Stomach (tissue), 9 donors: ENCODE results near the gene USP3. TPM values are rescaled to one million over a fixed set of nuclear protein-coding genes. Genes with fewer than 3 reads are reported as not detected.

ENCODE experiments used
- DNase-seq, 2 donors: peaks; one replicate each; pipeline versions ENCODE4 v3.0.0 to v3.0.0-alpha.2; 2013 to 2019
- H3K27ac ChIP-seq, 5 donors: fragments of 200-600 bp in 4 of 5; sonication (generic) in 4 of 5; one replicate each; pipeline ENCODE4 v1.5.1; 2013 to 2019; ENCODE audit warnings: mild to moderate bottlenecking in 1 of 5, moderate library complexity in 1 of 5
- H3K27me3 ChIP-seq, 3 donors: fragments of 200-600 bp; sonication (generic); one replicate each; pipeline ENCODE4 v1.5.1; 2017 to 2019; ENCODE audit warnings: mixed run types in 1 of 3
- H3K36me3 ChIP-seq, 4 donors: fragments of 200-600 bp; sonication (generic); 1 replicate in 3 of 4; 2 replicates in 1 of 4; pipeline ENCODE4 v1.5.1; 2016 to 2019
- H3K4me1 ChIP-seq, 4 donors: fragments of 200-600 bp; sonication (generic); one replicate each; pipeline ENCODE4 v1.5.1; 2016 to 2019
- H3K4me3 ChIP-seq, 4 donors: fragments of 200-600 bp; sonication (generic) in 3 of 4; one replicate each; pipeline ENCODE4 v1.5.1; 2016 to 2019; ENCODE audit warnings: mild to moderate bottlenecking in 1 of 4
- H3K9me3 ChIP-seq, 4 donors: fragments of 200-600 bp; sonication (generic); one replicate each; pipeline ENCODE4 v1.5.1; 2016 to 2019
- EP300 ChIP-seq: sonication (generic); formaldehyde crosslinking; IDR thresholded peaks from one replicate; pipeline ENCODE4 v1.6.1; 2017; ENCODE audit warnings: antibody characterized with exemption
- POLR2A ChIP-seq, 4 donors: fragments of 450-650 bp; IDR thresholded peaks; one replicate each; pipeline ENCODE4 v1.6.1; 2016; ENCODE audit warnings: antibody characterized with exemption in 4 of 4, control low read depth in 2 of 4, mild to moderate bottlenecking in 1 of 4, moderate library complexity in 1 of 4
- POLR2AphosphoS5 ChIP-seq, 3 donors: sonication (generic); formaldehyde crosslinking; IDR thresholded peaks; one replicate each; pipeline ENCODE4 v1.6.1; 2016; ENCODE audit warnings: antibody characterized with exemption in 3 of 3
- WGBS, 5 donors: extraction: QIAGEN DNeasy Blood & Tissue Kit in 3 of 5; methylation state at CpG; one replicate each; pipeline versions ENCODE4 v1.1.5 to v1.1.7; 2013 to 2018; 5-methylcytosine and 5-hydroxymethylcytosine counted together
- intact Hi-C: fragments of 100-400 bp; cut with DNase I; formaldehyde crosslinking; loops from one replicate; pipeline ENCODE4 v1.15.1; 2023; ENCODE audit warnings: low total_unique reads
- polyA plus RNA-seq, 3 donors: library from polyadenylated mRNA; stranded (reverse); fragments of 200-250 nt; gene quantifications; one replicate each; pipeline ENCODE4 v1.2.3, GENCODE V29; 2013
- total RNA-seq, 5 donors: library from RNA; depleted of rRNA; stranded (reverse); fragments of >200 nt; gene quantifications; one replicate each; pipeline versions ENCODE4 v1.1.0 to v1.2.3, GENCODE V29; 2014 to 2016
- TF ChIP-seq, protein P1 (sequence below), 7 experiments: fragments of 450-650 bp in 4 of 7; fragments of 200-600 bp in 3 of 7; sonication (generic) in 3 of 7; IDR thresholded peaks; one replicate each; pipeline ENCODE4 v1.5.1; 2016 to 2019; ENCODE audit warnings: antibody characterized with exemption in 7 of 7, control low read depth in 2 of 7, mild to moderate bottlenecking in 1 of 7
- donor health status: healthy with polysubstance abuse.
- donor health status: Bipolar disorder and iron deficiency.
- donor health status: healthy.

The USP3 gene
- total and polyA plus RNA-seq, 8 donors: 10.5 to 174 (median 26.5) TPM

DNA sequence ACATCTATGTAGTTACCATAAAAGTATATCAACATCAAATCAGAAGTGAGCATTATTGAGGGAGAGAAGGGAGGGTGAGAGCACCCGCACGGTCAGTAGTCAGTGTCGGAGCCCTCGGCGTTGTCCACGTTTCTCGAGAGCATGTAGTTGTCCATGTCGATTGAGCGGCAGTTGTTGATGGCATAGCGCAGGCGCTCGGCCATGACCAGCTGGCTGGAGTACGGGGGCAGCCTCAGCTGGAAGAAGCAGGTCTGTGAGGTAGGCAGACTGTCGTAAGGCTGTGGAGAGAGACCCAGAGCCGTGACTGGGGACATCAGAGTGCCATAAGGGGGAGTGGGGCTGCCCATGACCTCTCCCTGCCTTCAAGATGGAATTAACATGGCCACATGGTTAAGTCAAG, 104.6 kb downstream of the USP3 start:
- Histone ChIP-seq H3K27me3 (no peaks in the 10 kb centered on the region), H3K27ac (no peak overlapping the region), H3K4me1 (peaks cover 13 to 36% (median 24%) of the 10 kb centered on the region in 4 donors), H3K9me3 (no peaks in the 10 kb centered on the region), H3K4me3 (no peak overlapping the region), H3K36me3 (peaks cover 18 to 74% (median 60%) of the 10 kb centered on the region in 4 donors)
- WGBS, 5 donors: 94 to 96% (median 95%) methylated on average over 15 of the region's 15 CpGs
- DNase-seq: no peak
- intact Hi-C loops: no loop called here
- no peak for TF ChIP-seq POLR2AphosphoS5 (IDR thresholded peaks at IDR 0.05)
- TF ChIP-seq EP300: no peak
- TF ChIP-seq, protein P1, sequence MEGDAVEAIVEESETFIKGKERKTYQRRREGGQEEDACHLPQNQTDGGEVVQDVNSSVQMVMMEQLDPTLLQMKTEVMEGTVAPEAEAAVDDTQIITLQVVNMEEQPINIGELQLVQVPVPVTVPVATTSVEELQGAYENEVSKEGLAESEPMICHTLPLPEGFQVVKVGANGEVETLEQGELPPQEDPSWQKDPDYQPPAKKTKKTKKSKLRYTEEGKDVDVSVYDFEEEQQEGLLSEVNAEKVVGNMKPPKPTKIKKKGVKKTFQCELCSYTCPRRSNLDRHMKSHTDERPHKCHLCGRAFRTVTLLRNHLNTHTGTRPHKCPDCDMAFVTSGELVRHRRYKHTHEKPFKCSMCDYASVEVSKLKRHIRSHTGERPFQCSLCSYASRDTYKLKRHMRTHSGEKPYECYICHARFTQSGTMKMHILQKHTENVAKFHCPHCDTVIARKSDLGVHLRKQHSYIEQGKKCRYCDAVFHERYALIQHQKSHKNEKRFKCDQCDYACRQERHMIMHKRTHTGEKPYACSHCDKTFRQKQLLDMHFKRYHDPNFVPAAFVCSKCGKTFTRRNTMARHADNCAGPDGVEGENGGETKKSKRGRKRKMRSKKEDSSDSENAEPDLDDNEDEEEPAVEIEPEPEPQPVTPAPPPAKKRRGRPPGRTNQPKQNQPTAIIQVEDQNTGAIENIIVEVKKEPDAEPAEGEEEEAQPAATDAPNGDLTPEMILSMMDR (IDR thresholded peaks at IDR 0.05): no peak

DNA sequence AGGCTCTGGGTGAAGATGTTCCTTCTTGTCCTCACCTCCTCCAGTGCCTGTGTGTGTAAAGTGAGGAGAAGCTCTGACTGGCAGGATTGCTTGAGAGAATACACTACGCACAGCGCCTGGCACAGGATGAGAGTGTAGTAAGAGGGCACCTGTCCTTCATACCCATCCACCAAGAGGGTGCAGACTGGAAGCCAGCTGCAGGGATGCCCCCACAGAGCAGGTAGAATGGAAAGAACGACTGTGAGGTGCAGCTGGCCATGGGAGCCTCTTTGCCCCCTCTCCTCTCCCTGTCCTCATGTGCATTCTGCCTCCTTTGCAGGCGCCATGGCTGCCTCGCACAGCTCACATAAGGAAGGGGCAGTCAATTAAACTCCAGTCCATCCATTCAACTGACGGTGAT, 105.1 kb downstream of the USP3 start:
- Histone ChIP-seq H3K27ac (peak overlapping the region in 2 of 5 donors; percentile 63 to 76), H3K9me3 (no peaks in the 10 kb centered on the region), H3K36me3 (peaks cover 21 to 78% (median 65%) of the 10 kb centered on the region in 4 donors), H3K27me3 (no peaks in the 10 kb centered on the region), H3K4me3 (no peak overlapping the region), H3K4me1 (peaks cover 13 to 40% (median 24%) of the 10 kb centered on the region in 4 donors)
- no peak for DNase-seq
- WGBS, 5 donors: 89 to 92% (median 89%) methylated on average over 6 of the region's 6 CpGs
- intact Hi-C loops: no loop called here
- no peak for TF ChIP-seq POLR2AphosphoS5 (IDR thresholded peaks at IDR 0.05)
- TF ChIP-seq, protein P1 (IDR thresholded peaks at IDR 0.05): no peak
- TF ChIP-seq EP300: no peak
- no peak for TF ChIP-seq POLR2A (IDR thresholded peaks at IDR 0.05)

DNA sequence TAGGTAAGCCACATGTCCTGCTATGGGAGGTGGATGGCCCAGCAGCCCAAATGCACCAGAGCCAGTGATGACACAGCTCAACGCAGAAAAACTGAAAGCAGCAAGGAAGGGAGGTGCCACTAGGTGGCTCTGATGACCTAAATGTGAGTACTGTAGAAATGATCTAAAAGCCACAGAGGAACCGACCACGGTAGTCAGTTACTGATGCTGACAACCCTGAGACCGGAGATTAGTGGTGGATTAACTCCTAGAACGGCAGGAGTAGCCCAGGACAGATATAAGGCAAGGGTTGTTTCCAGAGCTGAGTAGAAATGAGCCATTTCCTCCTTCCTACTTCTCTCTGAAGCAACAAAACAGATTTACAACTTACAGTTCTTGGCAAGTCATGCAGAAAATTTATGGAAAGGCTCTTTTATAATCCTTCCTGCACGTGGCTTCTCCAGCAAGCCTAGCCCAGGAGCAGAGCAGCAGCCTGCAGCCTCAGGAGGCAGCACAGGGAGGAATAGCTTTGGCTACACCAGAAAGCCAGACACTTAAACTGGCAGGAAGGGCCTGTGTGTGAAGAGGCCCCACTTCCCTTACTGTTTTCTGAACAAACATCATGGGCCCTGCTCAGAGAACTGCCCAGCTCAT, 105.9 kb downstream of the USP3 start:
- H3K36me3 ChIP-seq: peaks cover 26 to 87% (median 73%) of the 10 kb centered on the region in 4 donors
- intact Hi-C loops: no loop called here
- no peaks in the 10 kb centered on the region for H3K9me3 ChIP-seq
- 0 to 2% (median 1%) methylated on average over 6 of the region's 6 CpGs for WGBS, 5 donors
- no peak for TF ChIP-seq POLR2A (IDR thresholded peaks at IDR 0.05)
- no peak for TF ChIP-seq EP300
- TF ChIP-seq, protein P1 (IDR thresholded peaks at IDR 0.05): peak in 5 of 7 experiments; percentile 55 to 72 (median 61)
- peak in 1 of 3 donors; percentile 59 for TF ChIP-seq POLR2AphosphoS5 (IDR thresholded peaks at IDR 0.05)
- H3K4me1 ChIP-seq: peaks cover 13 to 40% (median 24%) of the 10 kb centered on the region in 4 donors
- H3K27ac ChIP-seq: peak overlapping the region; percentile 16 to 78 (median 63)
- H3K4me3 ChIP-seq: no peak overlapping the region
- DNase-seq: peak; percentile 67 to 92
- H3K27me3 ChIP-seq: no peaks in the 10 kb centered on the region

DNA sequence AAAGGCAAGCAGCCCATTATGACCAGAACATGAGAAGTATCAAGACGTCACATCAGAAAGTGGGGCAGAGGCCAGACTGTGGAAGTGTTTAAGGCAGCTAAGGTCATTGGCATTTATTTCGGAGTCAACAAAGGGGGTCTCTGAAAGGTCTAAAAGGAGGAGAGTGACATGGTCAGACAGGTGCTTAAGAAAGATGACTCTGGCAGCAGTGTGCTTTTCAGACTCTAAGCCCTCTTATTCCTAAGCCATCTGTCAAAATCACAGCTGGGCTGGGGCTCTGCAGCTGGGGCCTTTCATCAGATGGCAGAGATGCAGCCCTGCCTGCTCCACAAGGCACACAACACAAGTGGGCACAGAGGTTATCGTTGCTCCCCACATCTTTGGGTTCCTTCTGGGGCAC, 106.8 kb downstream of the USP3 start:
- H3K36me3 ChIP-seq: peaks cover 31 to 88% (median 82%) of the 10 kb centered on the region in 4 donors
- intact Hi-C loops: no loop called here
- DNase-seq: peak in 1 of 2 donors; percentile 41
- H3K27ac ChIP-seq: peak overlapping the region in 4 of 5 donors; percentile 56 to 78 (median 70)
- no peak overlapping the region for H3K4me3 ChIP-seq
- no peaks in the 10 kb centered on the region for H3K9me3 ChIP-seq
- H3K27me3 ChIP-seq: no peaks in the 10 kb centered on the region
- peaks cover 13 to 38% (median 21%) of the 10 kb centered on the region in 4 donors for H3K4me1 ChIP-seq
- WGBS, 5 donors: 38 to 58% (median 51%) methylated on average over 3 of the region's 3 CpGs
- TF ChIP-seq POLR2A (IDR thresholded peaks at IDR 0.05) (no peak), EP300 (no peak), POLR2AphosphoS5 (IDR thresholded peaks at IDR 0.05) (no peak)
- TF ChIP-seq, protein P1 (IDR thresholded peaks at IDR 0.05): no peak
